HL-60 (cell line): ENCODE results near the gene CORO6.

Source experiments
- DNase-seq, 2 experiments: peaks; one replicate each; pipeline ENCODE4 v3.0.0-alpha.2; 2010 to 2020; ENCODE audit warnings: low read depth in 1 of 2, low spot score in 1 of 2
- H3K27ac ChIP-seq: fragments of 250-450 bp; sonication (Bioruptor Pico); replicated peaks from 2 replicates; pipeline ENCODE4 v1.5.1; 2020; ENCODE audit warnings: mild to moderate bottlenecking, moderate library complexity
- H3K27me3 ChIP-seq: fragments of 250-450 bp; sonication (Bioruptor Pico); 2 replicates; pipeline ENCODE4 v1.5.1; 2021; ENCODE audit warnings: mild to moderate bottlenecking, moderate library complexity; ENCODE audit not compliant: insufficient read depth, poor library complexity, severe bottlenecking
- H3K4me3 ChIP-seq: replicated peaks from 2 replicates; pipeline ENCODE4 v1.5.1; 2011; ENCODE audit warnings: mild to moderate bottlenecking, control low read depth, low read length; ENCODE audit not compliant: insufficient read depth
- GABPA ChIP-seq: IDR thresholded peaks from 2 replicates; pipeline ENCODE4 v1.6.1; 2012; ENCODE audit warnings: low read depth
- POLR2AphosphoS5 ChIP-seq: IDR thresholded peaks from 2 replicates; pipeline ENCODE4 v1.6.1; 2012; ENCODE audit warnings: low read depth
- REST ChIP-seq: IDR thresholded peaks from 2 replicates; pipeline ENCODE4 v1.6.1; 2012; ENCODE audit warnings: low read depth; ENCODE audit not compliant: insufficient replicate concordance
- SPI1 ChIP-seq: IDR thresholded peaks from 2 replicates; pipeline ENCODE4 v1.6.1; 2012; ENCODE audit warnings: low read depth, mild to moderate bottlenecking, borderline replicate concordance
- TF ChIP-seq, protein P1 (sequence below): IDR thresholded peaks from one replicate; pipeline ENCODE4 v1.5.1; 2011; ENCODE audit warnings: low read length, control low read depth, inconsistent platforms; ENCODE audit not compliant: insufficient read depth

CORO6 gene

DNA sequence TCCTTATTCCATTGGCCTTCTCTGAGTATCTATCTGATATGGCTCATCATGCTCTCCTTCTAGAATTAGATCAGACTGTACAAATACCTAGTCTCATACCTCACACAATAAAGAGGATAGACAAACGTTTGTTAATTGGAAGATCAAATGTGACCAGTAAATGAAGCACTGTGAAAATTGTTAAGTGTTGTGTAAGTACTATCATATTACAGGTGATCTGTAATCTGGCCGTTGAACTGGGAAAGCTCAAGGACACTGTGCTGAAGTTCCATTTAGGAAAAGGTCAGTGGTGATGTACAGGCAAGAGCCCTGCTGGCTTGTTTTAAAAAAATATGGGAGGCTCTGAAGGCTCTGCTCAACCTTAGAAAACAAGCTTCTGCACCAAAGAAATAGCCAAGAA is 38.5 kb upstream of the CORO6 start:
- H3K4me3 ChIP-seq, result no peak overlapping the region
- TF ChIP-seq REST (no peak), POLR2AphosphoS5 (no peak)
- TF ChIP-seq, protein P1, sequence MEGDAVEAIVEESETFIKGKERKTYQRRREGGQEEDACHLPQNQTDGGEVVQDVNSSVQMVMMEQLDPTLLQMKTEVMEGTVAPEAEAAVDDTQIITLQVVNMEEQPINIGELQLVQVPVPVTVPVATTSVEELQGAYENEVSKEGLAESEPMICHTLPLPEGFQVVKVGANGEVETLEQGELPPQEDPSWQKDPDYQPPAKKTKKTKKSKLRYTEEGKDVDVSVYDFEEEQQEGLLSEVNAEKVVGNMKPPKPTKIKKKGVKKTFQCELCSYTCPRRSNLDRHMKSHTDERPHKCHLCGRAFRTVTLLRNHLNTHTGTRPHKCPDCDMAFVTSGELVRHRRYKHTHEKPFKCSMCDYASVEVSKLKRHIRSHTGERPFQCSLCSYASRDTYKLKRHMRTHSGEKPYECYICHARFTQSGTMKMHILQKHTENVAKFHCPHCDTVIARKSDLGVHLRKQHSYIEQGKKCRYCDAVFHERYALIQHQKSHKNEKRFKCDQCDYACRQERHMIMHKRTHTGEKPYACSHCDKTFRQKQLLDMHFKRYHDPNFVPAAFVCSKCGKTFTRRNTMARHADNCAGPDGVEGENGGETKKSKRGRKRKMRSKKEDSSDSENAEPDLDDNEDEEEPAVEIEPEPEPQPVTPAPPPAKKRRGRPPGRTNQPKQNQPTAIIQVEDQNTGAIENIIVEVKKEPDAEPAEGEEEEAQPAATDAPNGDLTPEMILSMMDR, result no peak
- no peak overlapping the region for H3K27ac ChIP-seq
- no peaks in the 10 kb centered on the region for H3K27me3 ChIP-seq
- no peak for DNase-seq

DNA sequence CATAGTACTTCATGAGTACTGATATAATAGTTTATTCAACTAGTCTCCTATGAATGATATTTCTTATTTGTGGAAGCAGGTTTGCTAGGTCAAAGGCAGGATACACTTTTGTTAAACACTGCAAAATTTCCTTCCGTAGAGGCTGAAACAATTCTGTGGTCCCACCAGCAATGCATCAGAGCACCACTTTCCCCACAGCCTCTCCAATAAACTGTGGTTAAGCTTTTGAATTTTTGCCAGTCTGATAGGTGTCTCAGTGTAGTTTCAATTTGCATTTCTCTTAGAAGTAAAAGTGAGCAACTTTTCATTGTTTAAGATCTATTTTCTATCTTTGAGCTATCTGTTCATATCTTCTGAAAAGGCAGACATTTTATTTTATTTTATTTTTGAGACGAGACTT is 36.4 kb upstream of the CORO6 start:
- Histone ChIP-seq H3K4me3 (no peak overlapping the region), H3K27ac (no peak overlapping the region), H3K27me3 (no peaks in the 10 kb centered on the region)
- no peak for DNase-seq
- TF ChIP-seq SPI1 (no peak), POLR2AphosphoS5 (no peak), GABPA (no peak), REST (no peak)
- TF ChIP-seq, protein P1, result no peak

DNA sequence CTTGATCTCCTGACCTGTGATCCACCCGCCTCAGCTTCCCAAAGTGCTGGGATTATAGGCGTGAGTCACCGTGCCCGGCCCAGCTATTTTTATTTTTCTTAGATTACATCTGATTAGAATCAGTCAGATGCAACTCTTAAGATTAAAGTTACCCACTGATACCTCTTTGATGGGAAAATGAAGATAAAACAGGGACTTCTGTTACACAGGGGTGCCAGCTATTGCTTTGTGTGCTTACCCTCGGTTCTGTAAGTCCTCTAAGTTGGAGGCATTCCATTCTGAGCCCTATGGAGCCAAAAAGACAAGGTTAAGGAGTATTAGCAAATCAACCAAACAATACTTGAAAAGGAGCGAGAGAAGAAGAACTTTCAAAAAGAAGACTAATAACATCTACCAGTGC is 32.6 kb upstream of the CORO6 start:
- Histone ChIP-seq H3K27ac (no peak overlapping the region), H3K4me3 (no peak overlapping the region), H3K27me3 (no peaks in the 10 kb centered on the region)
- no peak for TF ChIP-seq SPI1
- TF ChIP-seq, protein P1, result no peak
- TF ChIP-seq POLR2AphosphoS5, result no peak
- no peak for TF ChIP-seq REST
- TF ChIP-seq GABPA, result no peak
- DNase-seq, result no peak
